ACHN (cell line): Measurements from ENCODE around the gene C5orf22.

Experiments used
- DNase-seq: peaks from one replicate; pipeline ENCODE4 v3.0.0-alpha.2; 2015
- in situ Hi-C: cut with HindIII; loops from 2 replicates; pipeline ENCODE4 v1.10.0; 2017; ENCODE audit warnings: low sequenced_read_pairs, low pct_ligation_motif_present, low pct_unique_long_range_greater_than_20kb

The C5orf22 gene

DNA sequence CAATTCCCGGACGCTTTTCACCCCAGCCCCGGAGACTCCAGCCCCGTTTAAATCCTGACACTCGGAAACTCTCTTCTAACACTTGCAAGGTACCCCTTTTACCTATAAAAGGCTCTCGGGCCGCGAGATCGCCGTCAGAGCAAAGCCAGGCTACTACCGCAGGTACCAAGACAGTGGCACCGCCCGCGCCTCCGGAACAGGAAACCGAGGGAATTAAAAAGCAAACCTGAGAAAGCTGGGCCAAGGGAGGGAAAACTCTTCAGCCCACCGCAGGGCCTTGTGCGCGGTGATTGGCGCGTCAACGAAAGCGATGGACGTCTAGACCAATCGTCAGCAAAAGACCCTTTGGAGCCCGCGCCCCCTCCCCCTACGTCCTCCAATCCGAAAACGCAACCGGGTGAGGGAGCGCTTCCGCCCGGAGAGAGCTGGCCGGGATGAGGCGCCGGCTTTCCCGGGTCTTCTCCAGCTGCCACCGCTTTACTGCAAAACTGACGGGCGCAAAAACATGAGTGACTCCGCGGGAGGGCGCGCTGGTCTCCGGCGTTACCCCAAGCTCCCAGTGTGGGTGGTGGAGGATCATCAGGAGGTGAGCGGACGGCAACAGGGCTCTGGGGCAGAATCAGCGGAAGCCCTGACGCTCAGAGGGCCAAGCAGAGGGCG lies at the start of gene C5orf22, which contains the start of gene DROSHA:
Gene C5orf22, plus strand, starts transcription at position 414 of the 660 bp plus-strand sequence. Its CDS starts 92 bp downstream, at position 506.
Gene DROSHA, minus strand, starts transcription at position 206 of the 660 bp plus-strand sequence. CDS start 3,034 bp downstream, outside the sequence.
- peak; percentile 95 for DNase-seq
- in situ Hi-C loops: no loop called here

DNA sequence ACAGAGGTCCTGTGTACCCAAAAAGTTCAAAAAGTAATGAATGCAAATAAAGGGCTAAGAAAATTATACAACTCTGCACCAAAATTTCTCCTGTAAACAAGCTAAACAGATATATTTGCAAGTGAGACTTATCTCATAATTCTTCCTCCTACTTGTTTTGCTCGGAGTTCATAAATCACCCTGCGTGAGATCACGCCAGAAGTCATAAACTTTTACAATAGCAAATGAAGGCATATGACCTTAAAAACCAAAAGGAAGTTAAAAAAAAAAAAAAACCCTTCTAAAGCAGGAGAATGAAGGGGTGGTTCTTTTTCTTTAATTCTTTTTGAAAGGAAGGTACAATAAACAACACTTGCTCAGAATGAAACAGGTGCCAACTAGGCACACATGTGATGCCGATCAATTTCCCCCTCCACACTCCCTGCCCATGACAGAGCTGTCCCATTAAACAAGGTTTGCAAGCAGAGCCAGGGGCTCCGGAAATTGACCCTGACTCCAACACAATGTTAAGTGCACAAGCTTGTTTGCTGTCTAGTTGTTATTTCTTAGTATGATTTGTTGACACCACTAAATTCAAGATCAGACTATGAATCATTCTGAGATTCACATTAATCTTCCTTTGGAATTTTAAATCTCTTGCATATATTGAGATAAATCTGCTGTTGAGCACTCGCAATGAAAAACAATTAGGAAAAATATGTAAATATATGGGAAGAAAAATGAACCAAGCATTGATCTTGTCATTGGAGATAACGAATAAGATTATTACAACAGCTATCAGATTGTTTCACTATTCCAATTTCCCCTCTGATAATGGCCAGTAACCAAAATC lies 46.5 kb upstream of the C5orf22 start:
- DNase-seq: no peak
- in situ Hi-C loops: no loop called here

DNA sequence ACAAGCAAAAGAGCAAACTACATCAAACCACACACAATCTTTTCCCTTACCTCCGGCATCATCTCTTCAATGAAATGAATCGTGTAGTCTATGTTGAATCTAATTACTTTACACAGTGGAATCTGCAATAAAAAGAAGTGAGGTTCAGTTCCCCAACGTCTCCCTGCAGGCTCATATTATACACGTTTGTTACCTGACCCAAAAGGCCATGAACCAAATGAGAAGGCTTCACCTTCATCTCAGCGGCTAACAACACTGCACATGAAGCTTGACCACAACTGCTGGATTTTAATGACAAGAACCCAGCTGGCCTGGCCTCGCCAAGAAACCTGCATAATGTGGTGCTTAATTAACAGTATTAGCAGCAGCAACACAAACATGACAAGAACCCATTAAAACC lies 45.7 kb upstream of the C5orf22 start:
- in situ Hi-C loops: no loop called here
- no peak for DNase-seq

DNA sequence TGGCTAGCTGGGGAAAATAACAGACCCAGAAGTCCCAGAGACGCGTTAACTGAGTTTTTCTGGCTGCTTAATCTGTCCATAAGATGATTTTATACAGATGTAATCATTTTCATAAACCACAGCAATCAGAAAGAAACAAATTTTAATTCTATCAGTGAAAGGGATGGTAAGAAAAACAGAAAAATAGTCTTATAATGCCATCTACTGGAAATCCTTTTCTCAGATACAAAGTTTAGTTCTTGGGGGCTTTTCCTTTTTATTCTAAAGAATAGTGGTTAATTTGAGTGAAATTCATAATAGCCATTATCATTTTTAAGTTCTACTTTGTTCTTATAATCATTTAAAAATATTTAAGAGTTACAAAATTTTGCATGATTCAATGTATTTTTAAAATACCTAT lies 44.6 kb upstream of the C5orf22 start:
- in situ Hi-C loops: no loop called here
- DNase-seq: no peak

DNA sequence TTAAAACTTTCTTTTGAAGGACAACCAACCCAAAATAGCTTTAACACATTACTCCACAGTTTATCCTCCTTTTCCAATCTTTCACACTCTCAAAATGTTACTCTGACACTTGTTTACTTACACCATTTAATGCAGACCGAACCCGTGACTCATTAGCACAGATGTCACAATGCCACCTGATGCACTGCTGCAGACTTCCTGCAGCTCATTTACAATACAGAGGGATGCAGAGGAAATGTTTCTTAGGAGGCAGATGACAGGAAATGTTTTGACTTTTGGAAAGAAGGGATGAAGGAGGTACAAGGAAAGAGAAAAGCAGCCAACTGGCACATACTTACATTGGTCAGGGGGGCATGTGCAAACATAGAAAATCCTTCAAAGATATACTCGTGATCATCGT lies 39.2 kb upstream of the C5orf22 start:
- DNase-seq: no peak
- in situ Hi-C loops: no loop called here

DNA sequence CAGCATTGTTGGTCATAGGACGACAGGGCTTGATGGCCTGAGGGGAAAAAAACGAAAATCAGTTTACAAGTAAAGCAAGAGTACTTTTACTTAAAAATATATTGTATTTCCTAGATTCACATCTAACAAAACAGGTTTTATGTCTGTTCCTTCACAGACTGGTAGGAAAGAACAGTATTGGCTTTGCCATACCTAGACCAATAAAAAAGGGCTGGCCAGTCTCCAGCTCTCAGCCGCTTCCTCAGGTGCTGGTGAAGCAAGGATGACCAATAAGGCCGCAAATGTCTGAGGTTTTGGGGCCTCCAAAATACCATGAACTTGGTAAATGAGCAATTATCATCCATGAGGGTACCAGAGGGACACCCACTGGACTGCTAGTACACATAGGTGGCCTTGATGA lies 36.8 kb upstream of the C5orf22 start:
- in situ Hi-C loops: no loop called here

DNA sequence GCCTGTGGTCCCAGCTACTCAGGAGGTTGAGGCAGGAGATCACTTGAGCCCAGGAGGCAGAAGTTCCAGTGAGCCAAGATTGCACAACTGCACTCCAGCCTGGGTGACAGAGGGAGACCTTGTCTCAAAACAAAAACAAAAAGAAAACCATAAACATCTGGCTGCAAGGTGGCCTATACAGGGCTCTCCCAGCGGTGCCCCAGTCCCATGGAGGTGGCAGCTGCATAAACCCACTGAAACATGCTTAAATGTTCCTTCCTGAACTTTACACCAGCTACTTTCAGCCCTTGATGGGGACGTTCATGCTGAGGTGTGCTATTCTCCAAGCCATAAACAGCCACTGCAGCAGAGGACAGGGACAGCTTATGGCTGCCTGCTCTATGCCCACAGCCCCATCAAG lies 35.8 kb upstream of the C5orf22 start:
- in situ Hi-C loops: no loop called here

More for the DNA sequence above, 36.8 kb upstream of the C5orf22 start:
- DNase-seq: no peak

DNA sequence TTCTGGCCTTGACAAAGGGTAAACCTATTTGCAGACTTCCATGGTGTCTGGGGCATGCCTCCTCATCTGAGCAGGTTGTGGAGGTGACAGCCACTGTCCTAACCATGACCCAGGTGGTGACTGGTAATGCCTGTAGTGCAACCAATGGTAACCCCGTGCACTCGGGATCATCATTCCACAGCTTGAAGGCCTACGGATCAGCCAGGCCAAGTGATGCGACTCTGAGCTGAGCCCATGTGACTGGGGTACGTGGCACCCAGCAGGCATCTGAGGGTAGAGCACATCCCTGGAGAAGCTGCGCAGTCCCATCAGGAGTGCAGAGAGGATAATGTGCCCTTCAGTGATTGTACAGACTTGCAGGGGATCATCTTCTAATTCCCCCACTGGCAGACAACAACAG lies 35.2 kb upstream of the C5orf22 start:
- no peak for DNase-seq
- in situ Hi-C loops: no loop called here

More for the DNA sequence above, 35.8 kb upstream of the C5orf22 start:
- no peak for DNase-seq

DNA sequence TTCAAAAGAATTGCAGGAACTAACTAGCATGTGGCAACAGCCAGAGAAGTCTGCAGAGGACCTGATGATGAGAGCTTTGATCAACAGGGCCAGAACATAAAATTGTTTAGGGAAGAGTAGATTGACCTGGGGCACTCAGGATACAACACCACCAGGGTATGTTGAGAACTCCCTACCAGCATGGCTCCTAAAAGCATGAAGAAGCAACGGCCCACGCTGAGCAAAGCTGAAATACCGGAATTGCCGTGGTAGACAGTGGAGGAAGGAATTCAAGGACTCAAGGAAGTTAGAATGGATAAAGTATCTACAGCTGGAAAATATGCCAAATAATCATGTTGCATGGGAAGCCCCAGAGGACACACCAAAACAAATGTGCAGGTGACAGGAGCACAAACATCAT lies 31.8 kb upstream of the C5orf22 start:
- DNase-seq: no peak
- in situ Hi-C loops: no loop called here

DNA sequence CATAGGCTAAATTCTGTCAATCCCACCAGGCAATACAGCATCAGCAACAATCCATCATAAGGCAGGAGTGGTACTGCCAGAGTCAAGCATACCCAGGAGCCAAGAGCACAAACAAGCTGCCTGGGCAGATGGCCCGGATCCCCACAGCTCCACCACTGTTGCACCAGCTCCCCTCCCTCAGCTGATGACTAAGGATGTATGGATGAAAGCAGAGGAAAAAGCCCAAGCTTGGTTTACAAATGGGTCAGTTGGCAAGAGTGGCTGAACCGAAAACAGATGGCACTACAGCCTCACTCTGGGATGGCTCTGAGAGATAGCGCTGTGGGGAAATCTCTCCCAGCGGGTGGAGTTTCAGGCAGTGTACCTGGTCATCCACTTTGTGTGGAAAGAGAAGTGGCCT lies 29.6 kb upstream of the C5orf22 start:
- in situ Hi-C loops: no loop called here
- no peak for DNase-seq

DNA sequence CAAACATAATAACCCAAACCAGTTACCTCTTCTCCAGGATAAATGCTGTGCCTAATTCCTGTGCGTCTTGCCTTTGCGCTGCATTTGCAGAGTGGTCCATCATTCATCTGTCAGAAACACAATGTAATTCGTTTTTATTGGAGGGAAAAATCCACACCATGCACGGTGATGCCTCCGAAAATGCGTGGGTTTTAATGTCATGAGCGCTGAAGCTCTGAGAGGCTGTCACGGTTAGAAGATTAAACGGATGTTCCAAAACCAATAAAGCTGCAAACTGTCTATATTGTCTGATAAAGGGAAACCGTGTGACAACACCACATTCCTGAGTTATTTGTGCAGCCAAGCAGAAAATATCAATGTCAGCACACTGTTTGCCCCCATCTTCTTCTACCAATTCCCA lies 27.6 kb upstream of the C5orf22 start:
- in situ Hi-C loops: no loop called here
- DNase-seq: no peak

DNA sequence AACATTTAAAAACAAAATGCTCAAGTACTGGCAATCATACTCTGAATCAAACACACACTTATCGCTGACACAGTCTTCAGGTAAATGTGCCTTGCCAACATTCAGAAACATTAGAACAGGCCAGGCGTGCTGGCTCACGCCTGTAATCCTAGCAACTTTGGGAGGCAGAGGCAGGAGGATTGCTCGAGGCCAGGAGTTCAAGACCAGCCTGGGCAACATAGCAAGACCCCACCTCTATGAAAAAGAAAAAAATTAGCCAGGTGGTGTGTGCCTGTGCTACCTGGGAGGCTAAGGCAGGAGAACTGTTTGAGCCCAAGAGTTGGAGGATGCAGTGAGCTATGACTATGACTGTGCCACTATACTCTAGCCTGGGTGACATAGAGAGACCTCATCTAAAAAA lies 20.8 kb upstream of the C5orf22 start:
- DNase-seq: no peak

DNA sequence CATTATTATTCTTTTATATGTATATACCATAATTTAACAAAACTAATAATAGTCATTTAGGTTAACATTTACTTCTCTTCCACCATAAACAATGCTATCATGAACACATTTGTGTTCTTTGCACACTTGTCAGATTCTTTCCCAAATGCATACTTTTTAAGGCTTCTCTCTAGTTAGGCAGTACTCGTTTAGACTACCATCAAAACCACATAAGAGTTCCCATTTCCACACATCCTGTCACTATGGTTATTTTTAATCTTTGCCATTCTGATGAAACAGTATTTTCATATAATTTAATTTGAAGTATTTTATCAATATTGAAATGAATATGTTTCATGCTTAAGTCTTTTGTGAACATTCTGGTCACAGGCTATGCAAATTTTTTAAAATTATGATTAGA lies 15.3 kb upstream of the C5orf22 start:
- in situ Hi-C loops: no loop called here
- DNase-seq: no peak

More for the DNA sequence above, 20.8 kb upstream of the C5orf22 start:
- in situ Hi-C loops: no loop called here

DNA sequence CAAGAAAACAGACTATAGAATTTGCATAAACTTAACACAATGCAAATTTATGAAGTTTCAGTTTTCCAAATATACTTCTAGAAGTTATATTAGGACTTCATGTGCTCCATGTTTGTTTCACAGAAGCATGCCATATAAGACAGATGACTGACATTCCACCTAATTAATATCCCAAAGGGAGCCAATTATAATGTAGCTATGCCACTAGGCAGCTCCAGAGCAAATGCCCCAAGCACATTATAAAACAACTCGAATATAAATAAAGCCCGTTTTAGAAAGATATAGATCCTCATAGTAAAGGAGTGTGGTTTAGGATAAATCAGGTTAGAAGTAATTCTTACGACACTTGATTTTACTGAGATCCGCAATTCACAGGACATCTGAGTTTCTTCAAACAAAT lies 9.1 kb upstream of the C5orf22 start:
- in situ Hi-C loops: no loop called here
- DNase-seq: no peak

DNA sequence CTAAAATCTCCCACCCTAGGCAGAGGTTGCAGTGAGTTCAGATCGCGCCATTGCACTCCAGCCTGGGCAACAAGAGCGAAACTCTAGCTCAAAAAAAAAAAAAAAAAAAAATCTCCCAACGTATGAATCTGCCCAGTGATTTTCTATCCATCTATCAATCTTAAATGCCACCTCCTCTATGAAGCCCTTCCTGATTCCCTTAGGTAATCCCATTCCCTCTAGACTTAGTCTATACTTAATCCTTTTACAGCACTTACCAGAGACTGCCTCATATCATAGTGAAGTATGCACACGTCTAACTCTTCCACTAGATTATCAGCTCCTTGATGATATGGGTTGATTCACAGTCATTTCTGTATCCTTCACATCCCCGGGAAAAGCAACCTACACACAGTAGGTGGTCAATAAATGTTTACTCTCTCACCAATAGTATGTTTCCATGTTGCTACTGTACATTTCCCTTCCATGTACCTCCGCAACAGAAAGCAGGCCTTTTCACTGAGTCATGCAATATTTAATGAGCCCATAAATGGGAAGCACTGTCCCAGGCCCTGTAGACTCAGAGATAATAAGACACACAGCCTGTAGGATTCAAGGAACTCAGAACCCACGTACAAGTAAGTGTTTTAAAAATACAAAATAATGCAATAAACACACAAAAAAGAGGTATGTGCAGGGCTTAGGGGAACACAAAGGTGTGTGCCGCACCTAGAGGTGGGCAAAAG lies 1.4 kb upstream of the C5orf22 start:
- in situ Hi-C loops: no loop called here
- DNase-seq: peak; percentile 29

DNA sequence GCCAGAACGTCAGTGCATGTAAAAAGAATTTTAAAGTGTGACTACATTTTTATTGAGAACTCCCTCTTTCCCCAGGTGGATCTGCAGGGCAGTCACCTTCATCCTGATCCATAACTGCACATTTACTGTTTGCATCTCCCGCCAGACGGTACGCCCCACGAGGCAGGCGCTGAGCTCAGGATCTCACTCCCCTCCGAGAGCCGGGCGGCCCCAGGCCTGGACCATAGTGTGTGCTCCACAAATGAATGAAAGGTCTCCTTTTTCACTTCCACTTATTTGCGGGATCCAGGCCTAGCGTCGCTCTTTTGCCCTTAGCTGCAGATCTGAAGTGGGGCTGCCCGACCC lies 586 bp upstream of the C5orf22 start:
- in situ Hi-C loops: no loop called here
- DNase-seq: peak; percentile 30

DNA sequence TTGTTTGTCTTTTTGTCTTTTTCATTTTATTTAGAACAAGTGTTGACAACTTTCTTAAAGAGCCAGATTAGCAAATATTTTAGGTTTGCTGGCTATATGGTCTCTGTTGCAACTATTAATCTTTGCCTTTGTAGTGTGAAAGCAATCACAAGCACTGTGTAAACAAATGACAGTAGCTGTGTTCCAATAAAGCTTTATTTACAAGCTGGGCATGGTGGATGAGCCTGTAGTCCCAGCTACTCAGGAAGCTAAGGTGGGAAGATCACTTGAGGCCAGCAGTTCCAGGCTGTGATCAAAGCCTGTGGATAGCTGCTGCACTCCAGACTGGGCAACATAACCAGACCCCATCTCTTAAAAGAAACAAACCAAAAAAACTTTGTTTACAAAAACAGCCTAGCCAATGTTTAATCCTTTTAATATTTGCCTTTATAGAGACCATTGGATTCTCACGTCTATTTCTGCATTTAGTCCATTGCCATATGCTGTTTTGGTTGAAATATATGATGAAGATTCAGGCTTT lies 2.5 kb downstream of the C5orf22 start:
- no peak for DNase-seq
- in situ Hi-C loops: no loop called here

DNA sequence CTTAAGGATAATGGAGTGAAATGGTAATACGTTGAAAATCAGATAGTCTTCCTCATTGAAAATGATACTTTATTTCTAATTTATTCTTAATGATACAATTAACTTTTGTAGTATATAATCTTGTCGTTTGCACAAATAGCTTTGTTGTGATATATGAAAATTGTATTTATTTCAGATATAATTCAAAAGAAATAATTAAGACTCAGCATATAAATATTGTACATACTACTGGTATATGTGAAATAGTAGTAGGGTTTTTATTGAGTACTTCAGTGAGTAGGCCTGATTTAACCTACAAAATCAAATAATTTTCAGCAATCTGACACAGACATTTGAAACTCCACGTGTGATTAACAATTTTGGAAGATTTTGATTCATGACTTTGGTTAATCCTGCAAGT lies 4.8 kb downstream of the C5orf22 start:
- in situ Hi-C loops: no loop called here
- no peak for DNase-seq

DNA sequence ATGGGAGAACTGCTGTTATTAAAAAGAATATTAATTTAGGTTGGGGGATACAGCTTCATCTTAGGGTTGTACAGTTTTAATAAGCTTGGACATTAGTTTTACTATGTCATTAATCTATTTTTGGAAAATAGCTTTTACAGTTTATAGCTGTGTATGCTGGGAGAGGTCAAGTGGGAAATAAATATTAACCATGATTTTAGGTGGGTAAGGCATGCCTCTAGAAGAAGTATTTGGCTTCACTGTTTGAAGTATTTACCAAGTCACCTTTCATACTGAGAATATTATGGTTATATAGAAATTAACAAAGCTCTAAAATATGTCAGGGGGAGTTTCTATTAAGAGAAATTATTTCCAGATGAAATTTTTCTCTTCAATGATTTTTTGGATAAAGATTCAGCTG lies 5.2 kb downstream of the C5orf22 start:
- no peak for DNase-seq
- in situ Hi-C loops: no loop called here
